ENCODE results near the gene EIPR1.

DNA sequence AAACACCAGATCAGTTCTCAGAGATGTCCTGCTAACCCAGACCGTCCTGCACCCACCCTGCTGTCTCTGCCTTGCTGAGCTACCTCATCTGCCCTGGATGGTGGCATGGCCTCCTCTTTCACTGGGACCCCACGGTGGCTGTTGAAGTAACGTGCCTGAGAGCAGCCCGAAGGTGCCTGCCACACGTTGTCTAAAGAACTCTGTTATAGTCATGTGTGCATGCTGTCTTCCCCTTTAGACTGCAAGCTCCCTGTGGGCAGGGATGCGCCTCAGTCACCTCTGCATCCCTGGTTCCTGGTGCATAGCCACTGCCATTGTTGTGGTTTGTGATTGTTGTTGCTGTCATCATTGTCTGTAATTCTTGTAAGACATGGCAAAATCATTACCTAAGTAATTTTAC lies 235.9 kb downstream of the EIPR1 start:
- TF ChIP-seq TSC22D2 (CRISPR knock-in tag; IDR thresholded peaks at IDR 0.05; ENCODE audit: borderline replicate concordance): no peak
- TF ChIP-seq, protein P1, sequence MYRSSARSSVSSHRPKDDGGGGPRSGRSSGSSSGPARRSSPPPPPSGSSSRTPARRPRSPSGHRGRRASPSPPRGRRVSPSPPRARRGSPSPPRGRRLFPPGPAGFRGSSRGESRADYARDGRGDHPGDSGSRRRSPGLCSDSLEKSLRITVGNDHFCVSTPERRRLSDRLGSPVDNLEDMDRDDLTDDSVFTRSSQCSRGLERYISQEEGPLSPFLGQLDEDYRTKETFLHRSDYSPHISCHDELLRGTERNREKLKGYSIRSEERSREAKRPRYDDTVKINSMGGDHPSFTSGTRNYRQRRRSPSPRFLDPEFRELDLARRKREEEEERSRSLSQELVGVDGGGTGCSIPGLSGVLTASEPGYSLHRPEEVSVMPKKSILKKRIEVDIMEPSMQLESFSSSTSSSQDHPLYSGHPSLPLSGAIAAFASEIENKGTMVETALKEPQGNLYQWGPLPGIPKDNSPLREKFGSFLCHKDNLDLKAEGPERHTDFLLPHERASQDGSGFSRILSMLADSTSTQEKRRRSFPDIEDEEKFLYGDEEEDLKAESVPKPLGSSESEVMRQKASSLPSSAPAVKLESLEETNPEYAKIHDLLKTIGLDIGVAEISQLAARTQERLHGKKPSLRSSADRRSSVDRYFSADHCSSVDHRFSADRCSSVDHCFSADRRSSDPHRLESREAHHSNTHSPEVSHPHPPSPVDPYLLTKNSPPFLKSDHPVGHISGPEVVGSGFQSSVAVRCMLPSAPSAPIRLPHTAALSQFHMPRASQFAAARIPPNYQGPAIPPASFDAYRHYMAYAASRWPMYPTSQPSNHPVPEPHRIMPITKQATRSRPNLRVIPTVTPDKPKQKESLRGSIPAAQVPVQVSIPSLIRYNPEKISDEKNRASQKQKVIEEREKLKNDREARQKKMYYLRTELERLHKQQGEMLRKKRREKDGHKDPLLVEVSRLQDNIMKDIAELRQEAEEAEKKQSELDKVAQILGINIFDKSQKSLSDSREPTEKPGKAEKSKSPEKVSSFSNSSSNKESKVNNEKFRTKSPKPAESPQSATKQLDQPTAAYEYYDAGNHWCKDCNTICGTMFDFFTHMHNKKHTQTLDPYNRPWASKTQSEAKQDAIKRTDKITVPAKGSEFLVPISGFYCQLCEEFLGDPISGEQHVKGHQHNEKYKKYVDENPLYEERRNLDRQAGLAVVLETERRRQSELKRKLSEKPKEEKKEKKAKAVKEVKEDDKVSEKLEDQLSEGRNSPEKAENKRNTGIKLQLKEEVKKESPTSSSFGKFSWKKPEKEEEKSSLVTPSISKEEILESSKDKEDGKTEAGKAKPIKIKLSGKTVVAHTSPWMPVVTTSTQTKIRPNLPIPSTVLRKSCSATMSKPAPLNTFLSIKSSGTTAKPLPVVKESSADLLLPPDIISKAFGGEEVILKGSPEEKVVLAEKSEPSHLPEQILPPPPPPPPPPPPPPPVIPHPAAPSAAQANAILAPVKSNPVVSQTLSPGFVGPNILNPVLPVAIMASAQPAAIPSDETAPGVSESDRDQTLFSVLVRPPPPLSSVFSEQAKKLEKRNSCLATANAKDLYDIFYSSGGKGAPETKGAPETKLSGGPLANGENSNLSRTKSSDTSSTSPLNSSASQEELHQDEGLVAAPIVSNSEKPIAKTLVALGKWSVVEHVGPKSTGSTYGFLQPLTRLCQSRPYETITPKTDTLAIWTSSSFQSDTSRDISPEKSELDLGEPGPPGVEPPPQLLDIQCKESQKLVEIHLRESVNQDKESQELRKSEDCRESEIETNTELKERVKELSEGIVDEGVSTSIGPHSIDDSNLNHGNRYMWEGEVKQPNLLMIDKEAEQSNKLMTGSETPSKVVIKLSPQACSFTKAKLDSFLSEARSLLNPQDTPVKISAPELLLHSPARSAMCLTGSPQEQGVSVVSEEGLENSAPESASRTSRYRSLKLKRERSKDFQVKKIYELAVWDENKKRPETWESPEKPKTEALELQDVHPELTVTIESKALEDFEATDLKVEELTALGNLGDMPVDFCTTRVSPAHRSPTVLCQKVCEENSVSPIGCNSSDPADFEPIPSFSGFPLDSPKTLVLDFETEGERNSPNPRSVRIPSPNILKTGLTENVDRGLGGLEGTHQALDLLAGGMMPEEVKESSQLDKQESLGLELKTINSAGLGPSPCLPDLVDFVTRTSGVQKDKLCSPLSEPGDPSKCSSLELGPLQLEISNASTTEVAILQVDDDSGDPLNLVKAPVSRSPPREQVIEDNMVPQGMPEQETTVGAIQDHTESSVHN (CRISPR knock-in tag; IDR thresholded peaks at IDR 0.05): no peak
- TF ChIP-seq NFE2L1 (CRISPR knock-in tag; IDR thresholded peaks at IDR 0.05; ENCODE audit: borderline replicate concordance): no peak
- no peak for TF ChIP-seq ZNF296 (CRISPR knock-in tag; conservative IDR thresholded peaks at IDR 0.05)
- no peak for TF ChIP-seq ELF1 (CRISPR knock-in tag; IDR thresholded peaks at IDR 0.05)
- TF ChIP-seq SAFB2 (CRISPR knock-in tag; IDR thresholded peaks at IDR 0.05; ENCODE audit: borderline replicate concordance, low read depth): no peak
- TF ChIP-seq ZNF775 (CRISPR knock-in tag; IDR thresholded peaks at IDR 0.05; ENCODE audit: borderline replicate concordance): no peak
- TF ChIP-seq, protein P2, sequence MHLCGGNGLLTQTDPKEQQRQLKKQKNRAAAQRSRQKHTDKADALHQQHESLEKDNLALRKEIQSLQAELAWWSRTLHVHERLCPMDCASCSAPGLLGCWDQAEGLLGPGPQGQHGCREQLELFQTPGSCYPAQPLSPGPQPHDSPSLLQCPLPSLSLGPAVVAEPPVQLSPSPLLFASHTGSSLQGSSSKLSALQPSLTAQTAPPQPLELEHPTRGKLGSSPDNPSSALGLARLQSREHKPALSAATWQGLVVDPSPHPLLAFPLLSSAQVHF (CRISPR knock-in tag; IDR thresholded peaks at IDR 0.05): no peak
- TF ChIP-seq, protein P3, sequence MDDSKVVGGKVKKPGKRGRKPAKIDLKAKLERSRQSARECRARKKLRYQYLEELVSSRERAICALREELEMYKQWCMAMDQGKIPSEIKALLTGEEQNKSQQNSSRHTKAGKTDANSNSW (CRISPR knock-in tag; IDR thresholded peaks at IDR 0.05; ENCODE audit: borderline replicate concordance): no peak
- TF ChIP-seq SRSF9 (IDR thresholded peaks at IDR 0.05; ENCODE audit: borderline replicate concordance, insufficient read depth, low read depth, low read length, poor library complexity, severe bottlenecking): no peak
- TF ChIP-seq, protein P4, sequence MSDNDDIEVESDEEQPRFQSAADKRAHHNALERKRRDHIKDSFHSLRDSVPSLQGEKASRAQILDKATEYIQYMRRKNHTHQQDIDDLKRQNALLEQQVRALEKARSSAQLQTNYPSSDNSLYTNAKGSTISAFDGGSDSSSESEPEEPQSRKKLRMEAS (IDR thresholded peaks at IDR 0.05): no peak
- TF ChIP-seq RCOR2 (CRISPR knock-in tag; IDR thresholded peaks at IDR 0.05): no peak

Data from HepG2 (cell line).